HG03097 (cell line): ENCODE results near the gene CACNA2D3.
"Not testable (repeated sequence)": the region's sequence is repeated elsewhere in the genome, so short reads cannot be mapped to it uniquely, and the experiment has no call there.

Source experiments
- ATAC-seq: cut with Tn5 transposase; IDR thresholded peaks from one replicate; pipeline ENCODE4 v1.9.1; 2021; ENCODE audit not compliant: unreplicated experiment, low FRiP score

CACNA2D3 gene

GRCh38 chr3:55077726-55078125 is 955.4 kb downstream of the CACNA2D3 start:
- ATAC-seq: no peak

- ATAC-seq: no peak
Observed at GRCh38 chr3:55078876-55079275, 956.5 kb downstream of the CACNA2D3 start.

- ATAC-seq: no peak
Observed at GRCh38 chr3:55085231-55085630, 962.9 kb downstream of the CACNA2D3 start.

DNA sequence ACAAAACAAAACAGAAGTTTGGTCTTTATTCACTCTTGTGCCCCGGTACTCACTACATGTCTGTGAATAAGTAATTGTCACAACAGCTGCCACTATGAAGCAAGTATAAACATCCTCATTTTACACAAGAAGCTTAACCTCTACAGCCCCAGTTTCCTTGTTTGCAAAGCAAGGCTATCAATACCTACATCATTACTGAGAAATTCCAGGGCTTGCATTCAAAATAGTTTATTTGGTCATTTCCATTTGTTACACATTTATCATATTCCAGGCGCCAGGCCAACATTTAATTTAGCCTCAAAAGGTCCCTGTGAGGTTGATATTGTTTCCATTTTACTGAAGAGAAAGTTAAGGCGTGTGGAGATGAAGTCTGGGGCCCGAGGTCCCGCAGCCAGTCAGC is 966.9 kb downstream of the CACNA2D3 start:
- no peak for ATAC-seq

GRCh38 chr3:55090291-55090690 is 967.9 kb downstream of the CACNA2D3 start:
- ATAC-seq: no peak

GRCh38 chr3:55090746-55091145 is 968.4 kb downstream of the CACNA2D3 start:
- no peak for ATAC-seq

- ATAC-seq: no peak
Observed at GRCh38 chr3:55091381-55092225, 969.3 kb downstream of the CACNA2D3 start.

DNA sequence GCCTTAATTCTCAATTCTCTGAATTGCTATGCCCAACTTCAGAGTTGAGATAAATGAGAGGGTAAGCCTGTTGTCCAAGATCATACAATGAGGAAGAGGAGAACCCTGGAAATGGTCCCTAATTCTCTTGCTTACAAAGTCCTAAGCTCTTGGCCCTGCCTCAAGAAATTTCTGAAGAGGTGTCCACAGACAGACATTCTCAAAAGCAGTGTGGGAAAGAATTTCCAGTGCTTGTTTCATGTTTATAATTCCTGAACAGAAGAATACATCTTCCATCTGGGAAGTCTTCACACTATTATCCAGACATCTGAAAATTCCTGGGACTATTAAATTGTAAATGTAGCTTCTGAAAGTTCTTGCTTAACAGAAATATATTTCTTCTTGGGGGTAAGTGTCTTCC is 972.3 kb downstream of the CACNA2D3 start:
- ATAC-seq: no peak

DNA sequence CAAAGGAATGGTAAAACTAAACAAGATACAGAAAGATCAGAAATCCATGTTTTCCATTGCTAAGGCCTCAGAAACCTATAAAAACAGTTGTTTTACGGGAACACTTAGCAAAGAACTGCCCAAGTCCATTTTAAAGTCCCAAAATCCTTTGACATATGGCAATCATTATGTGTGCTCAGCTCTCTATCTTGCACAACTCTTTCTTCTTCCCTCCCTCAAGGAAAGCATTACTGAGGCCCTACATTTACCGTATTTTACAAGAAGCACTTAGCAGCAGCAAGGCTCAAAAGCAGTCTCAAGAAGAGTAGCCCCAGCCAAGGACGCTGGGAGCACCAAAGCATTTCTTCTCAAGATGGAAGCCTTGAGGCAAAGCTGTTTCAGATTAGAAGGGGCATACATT is 975.1 kb downstream of the CACNA2D3 start:
- no peak for ATAC-seq

GRCh38 chr3:55105647-55106046 is 983.3 kb downstream of the CACNA2D3 start:
- ATAC-seq: no peak

DNA sequence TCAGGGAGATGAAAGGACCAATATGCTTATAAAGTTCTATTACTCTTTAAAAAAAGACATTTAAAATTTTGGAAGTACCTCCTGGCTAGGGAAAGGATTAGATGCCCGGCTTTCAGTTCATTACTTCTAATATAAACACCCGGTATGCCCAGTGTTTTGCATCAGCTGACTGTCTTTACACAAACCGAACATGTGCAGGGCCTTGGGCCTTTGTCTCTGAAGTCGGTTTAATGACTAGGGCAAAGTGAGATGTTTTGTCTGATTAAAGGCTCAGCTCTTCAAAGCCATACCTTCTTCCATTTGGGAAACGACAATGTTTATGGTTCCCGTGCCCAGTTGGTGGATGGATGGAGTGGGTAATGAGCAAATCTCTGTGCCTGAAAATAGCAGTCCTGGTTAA is 984.8 kb downstream of the CACNA2D3 start:
- ATAC-seq: no peak

GRCh38 chr3:55111906-55112305 is 989.6 kb downstream of the CACNA2D3 start:
- not testable (repeated sequence) for ATAC-seq

DNA sequence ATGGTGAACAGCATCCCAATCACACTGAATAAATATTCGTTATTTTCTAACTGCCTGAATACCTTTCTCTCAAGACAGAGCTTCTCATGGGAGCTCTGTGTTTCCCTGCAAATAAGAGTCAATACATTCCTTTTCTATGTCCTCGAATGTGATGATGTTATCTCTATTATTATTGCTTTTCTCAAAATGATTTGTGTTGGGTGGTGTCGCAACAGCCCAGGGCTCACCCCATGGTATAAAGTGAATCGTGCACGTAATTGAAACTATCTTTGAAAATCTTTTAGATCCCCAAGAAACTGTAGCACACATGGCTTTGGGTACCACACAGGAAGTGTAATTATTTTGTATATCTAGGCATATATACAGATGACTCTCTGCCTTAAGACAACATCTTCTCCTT is 996.1 kb downstream of the CACNA2D3 start:
- ATAC-seq: no peak

- ATAC-seq: no peak
Observed at GRCh38 chr3:55119268-55119667, 996.9 kb downstream of the CACNA2D3 start.

GRCh38 chr3:55122312-55122711 is 1000.0 kb downstream of the CACNA2D3 start:
- ATAC-seq: no peak
